Fibroblast of lung (primary cell): Measurements from ENCODE around the gene NDC80. TPM values are rescaled to one million over a fixed set of nuclear protein-coding genes. Genes with fewer than 3 reads are reported as not detected.

Experiments used
- DNase-seq, 2 donors: peaks; one replicate each; pipeline versions ENCODE4 v3.0.0 to v3.0.0-alpha.2; 2010; ENCODE audit warnings: low read depth in 2 of 2
- H2AFZ ChIP-seq: 2 replicates; pipeline ENCODE4 v1.5.1; 2012; ENCODE audit warnings: low read length, control low read depth, inconsistent platforms
- H3K27ac ChIP-seq: 2 replicates; pipeline ENCODE4 v1.5.1; 2011; ENCODE audit warnings: low read length, control low read depth; ENCODE audit not compliant: insufficient read depth
- H3K27me3 ChIP-seq: 2 replicates; pipeline ENCODE4 v1.5.1; 2011; ENCODE audit warnings: mild to moderate bottlenecking, low read length; ENCODE audit not compliant: control insufficient read depth, insufficient read depth
- H3K36me3 ChIP-seq: 2 replicates; pipeline ENCODE4 v1.5.1; 2011; ENCODE audit warnings: low read length; ENCODE audit not compliant: control insufficient read depth, insufficient read depth
- H3K4me1 ChIP-seq: 2 replicates; pipeline ENCODE4 v1.5.1; 2011; ENCODE audit warnings: low read length; ENCODE audit not compliant: control insufficient read depth, insufficient read depth; ENCODE audit errors: extremely low read depth
- H3K4me2 ChIP-seq: 2 replicates; pipeline ENCODE4 v1.5.1; 2011; ENCODE audit warnings: low read length, control low read depth; ENCODE audit not compliant: insufficient read depth; ENCODE audit errors: extremely low read depth
- H3K4me3 ChIP-seq, 4 experiments: fragments of 200-600 bp in 1 of 4; sonication (generic) in 1 of 4; replicated peaks in 1 of 4; 2 replicates each; pipeline ENCODE4 v1.5.1; 2011 to 2016; ENCODE audit warnings: low read length in 4 of 4, low read depth in 3 of 4, mild to moderate bottlenecking in 3 of 4, control low read depth in 2 of 4, inconsistent platforms in 1 of 4, mixed read lengths in 1 of 4; ENCODE audit not compliant: insufficient read depth in 1 of 4; ENCODE audit errors: control extremely low read depth in 1 of 4
- H3K79me2 ChIP-seq: 2 replicates; pipeline ENCODE4 v1.5.1; 2012; ENCODE audit warnings: mild to moderate bottlenecking, low read length, inconsistent platforms; ENCODE audit not compliant: control insufficient read depth, insufficient read depth
- H3K9ac ChIP-seq: 2 replicates; pipeline ENCODE4 v1.5.1; 2011; ENCODE audit warnings: mild to moderate bottlenecking, low read length, control low read depth; ENCODE audit not compliant: insufficient read depth
- H3K9me3 ChIP-seq: 2 replicates; pipeline ENCODE4 v1.5.1; 2012; ENCODE audit warnings: low read depth, low read length; ENCODE audit not compliant: control insufficient read depth, insufficient read depth
- H4K20me1 ChIP-seq: 2 replicates; pipeline ENCODE4 v1.5.1; 2011; ENCODE audit warnings: low read length; ENCODE audit not compliant: control insufficient read depth, insufficient read depth; ENCODE audit errors: extremely low read depth
- EZH2 ChIP-seq: IDR thresholded peaks from 2 replicates; pipeline ENCODE4 v1.5.1; 2012; ENCODE audit warnings: low read length, control low read depth, mild to moderate bottlenecking; ENCODE audit errors: missing control alignments
- polyA plus RNA-seq, 2 donors: library from polyadenylated mRNA; depleted of rRNA in 1 of 2; stranded (reverse) in 1 of 2; unstranded in 1 of 2; fragments of >200 nt; gene quantifications; 2 replicates each; pipeline ENCODE4 v1.2.1, GENCODE V29; 2011 to 2012; ENCODE audit warnings: missing spikeins in 1 of 2
- total RNA-seq: library from RNA; depleted of rRNA; stranded (reverse); fragments of >200 nt; gene quantifications from 2 replicates; pipeline ENCODE4 v1.2.1, GENCODE V29; 2014
- TF ChIP-seq, protein P1 (sequence below), 2 donors: IDR thresholded peaks in 1 of 2; conservative IDR thresholded peaks in 1 of 2; 1 replicate in 1 of 2; 2 replicates in 1 of 2; pipeline ENCODE4 v1.5.1; 2011 to 2012; ENCODE audit warnings: low read length in 2 of 2, control low read depth in 1 of 2, inconsistent platforms in 1 of 2, low read depth in 1 of 2, mild to moderate bottlenecking in 1 of 2

Gene NDC80
- total and polyA plus RNA-seq, 2 donors (not counting 1 experiment from before 2014, with no cell fraction given): 8.3 to 9.7 TPM

DNA sequence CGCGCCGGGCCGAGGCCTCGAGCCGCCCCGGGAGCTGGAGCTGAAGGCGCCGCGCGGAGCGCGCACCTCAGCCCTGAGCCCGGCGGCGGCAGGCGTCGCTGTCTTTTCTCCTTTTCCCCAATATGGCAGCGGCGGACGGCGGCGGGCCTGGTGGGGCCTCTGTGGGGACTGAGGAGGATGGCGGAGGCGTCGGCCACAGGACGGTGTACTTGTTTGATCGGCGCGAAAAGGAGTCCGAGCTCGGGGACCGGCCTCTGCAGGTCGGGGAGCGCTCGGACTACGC is 84.5 kb downstream of the NDC80 start:
- Histone ChIP-seq H3K9ac (peak overlapping the region; percentile 94), H3K79me2 (peaks cover 48% of the 10 kb centered on the region)

DNA sequence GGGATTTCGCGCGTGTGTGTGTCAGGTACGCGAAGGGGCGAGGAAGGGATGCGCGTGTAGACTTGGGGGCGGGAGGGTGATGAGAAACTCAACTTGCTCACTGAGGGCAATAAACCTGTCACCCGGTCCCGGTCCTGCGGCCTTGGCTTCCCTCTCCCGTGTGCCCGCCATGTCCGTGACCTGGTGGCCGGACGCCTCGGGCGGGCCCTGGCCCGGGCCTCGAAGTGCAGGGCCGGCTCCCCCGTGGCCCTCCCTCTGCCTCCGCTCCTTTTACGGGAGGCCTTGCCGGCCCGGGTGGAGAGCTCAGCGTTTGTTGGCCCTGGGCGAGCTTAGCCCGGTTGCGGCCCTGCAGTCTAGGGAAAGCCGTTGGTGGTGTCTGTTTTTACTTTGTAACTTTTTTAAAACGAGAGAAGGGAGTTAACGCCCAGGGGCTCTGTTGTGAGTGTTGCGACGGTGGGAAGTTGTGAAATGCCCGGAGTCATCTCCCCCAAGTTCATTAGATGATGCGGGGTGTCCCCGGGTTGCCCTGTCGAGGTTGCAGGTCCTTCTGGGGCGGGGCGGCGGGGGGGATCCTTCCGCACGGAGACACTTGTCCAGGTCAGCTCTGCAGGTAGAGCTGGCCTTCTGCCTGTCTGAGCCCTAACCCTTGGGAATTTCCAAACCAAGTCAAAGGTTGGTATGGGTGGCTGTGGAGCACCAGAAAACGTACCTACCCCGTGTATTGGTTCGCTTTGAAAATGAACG is 85.1 kb downstream of the NDC80 start:
- Histone ChIP-seq H3K4me2 (peak overlapping the region; percentile 54), H4K20me1 (no peaks in the 10 kb centered on the region), H3K4me1 (peaks cover 4% of the 10 kb centered on the region), H3K36me3 (no peaks in the 10 kb centered on the region), H3K27ac (peak overlapping the region; percentile 93), H3K4me3 (peak overlapping the region; percentile 59 to 86 (median 78)), H3K27me3 (no peaks in the 10 kb centered on the region), H3K9me3 (no peaks in the 10 kb centered on the region), H3K9ac (peak overlapping the region; percentile 94), H2AFZ (peak overlapping the region; percentile 7), H3K79me2 (peaks cover 52% of the 10 kb centered on the region)
- TF ChIP-seq, protein P1, sequence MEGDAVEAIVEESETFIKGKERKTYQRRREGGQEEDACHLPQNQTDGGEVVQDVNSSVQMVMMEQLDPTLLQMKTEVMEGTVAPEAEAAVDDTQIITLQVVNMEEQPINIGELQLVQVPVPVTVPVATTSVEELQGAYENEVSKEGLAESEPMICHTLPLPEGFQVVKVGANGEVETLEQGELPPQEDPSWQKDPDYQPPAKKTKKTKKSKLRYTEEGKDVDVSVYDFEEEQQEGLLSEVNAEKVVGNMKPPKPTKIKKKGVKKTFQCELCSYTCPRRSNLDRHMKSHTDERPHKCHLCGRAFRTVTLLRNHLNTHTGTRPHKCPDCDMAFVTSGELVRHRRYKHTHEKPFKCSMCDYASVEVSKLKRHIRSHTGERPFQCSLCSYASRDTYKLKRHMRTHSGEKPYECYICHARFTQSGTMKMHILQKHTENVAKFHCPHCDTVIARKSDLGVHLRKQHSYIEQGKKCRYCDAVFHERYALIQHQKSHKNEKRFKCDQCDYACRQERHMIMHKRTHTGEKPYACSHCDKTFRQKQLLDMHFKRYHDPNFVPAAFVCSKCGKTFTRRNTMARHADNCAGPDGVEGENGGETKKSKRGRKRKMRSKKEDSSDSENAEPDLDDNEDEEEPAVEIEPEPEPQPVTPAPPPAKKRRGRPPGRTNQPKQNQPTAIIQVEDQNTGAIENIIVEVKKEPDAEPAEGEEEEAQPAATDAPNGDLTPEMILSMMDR (conservative IDR thresholded peaks at IDR 0.05 in 1 of 2, IDR thresholded peaks at IDR 0.05 in 1 of 2; ENCODE audit: low read depth in 1 of 2, low read length in 2 of 2): no peak
- no peak for TF ChIP-seq EZH2
- DNase-seq: peak; percentile 44 to 53

More for the DNA sequence above, 84.5 kb downstream of the NDC80 start:
- H3K4me3 ChIP-seq: peak overlapping the region; percentile 59 to 86 (median 78)
- peaks cover 4% of the 10 kb centered on the region for H3K4me1 ChIP-seq
- peak overlapping the region; percentile 93 for H3K27ac ChIP-seq
- H3K27me3 ChIP-seq: no peaks in the 10 kb centered on the region
- TF ChIP-seq EZH2: no peak
- TF ChIP-seq, protein P1 (conservative IDR thresholded peaks at IDR 0.05 in 1 of 2, IDR thresholded peaks at IDR 0.05 in 1 of 2; ENCODE audit: low read depth in 1 of 2, low read length in 2 of 2): no peak
- H2AFZ ChIP-seq: peak overlapping the region; percentile 7
- DNase-seq: peak in 1 of 2 donors; percentile 42
- H3K9me3 ChIP-seq: no peaks in the 10 kb centered on the region
- no peaks in the 10 kb centered on the region for H4K20me1 ChIP-seq
- H3K36me3 ChIP-seq: no peaks in the 10 kb centered on the region
- peak overlapping the region; percentile 54 for H3K4me2 ChIP-seq

DNA sequence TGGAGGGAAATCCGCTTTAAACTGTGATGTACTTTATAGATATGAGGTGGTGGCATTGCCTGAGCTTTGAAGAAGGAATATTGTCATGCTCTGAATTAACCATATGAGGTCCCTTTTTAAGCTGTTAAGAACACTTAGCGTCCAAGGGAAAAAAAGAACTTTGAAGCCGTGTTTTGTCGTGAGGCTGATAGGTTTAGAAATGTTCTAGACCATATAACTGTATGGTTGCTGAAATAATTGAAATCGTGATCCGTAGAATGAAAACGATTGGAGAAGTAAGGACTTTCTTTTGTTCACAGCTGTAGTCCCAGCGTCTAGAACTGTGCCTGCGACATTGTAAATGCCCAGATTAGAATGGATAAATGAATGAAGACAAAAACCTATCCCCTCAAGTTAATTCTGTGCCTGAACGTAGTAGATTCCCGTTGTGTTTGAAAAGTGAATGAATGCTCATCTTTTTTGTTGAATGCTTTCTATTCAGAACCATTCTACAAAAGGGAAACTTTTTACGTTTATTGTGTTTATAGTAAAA is 85.7 kb downstream of the NDC80 start:
- Histone ChIP-seq H4K20me1 (no peaks in the 10 kb centered on the region), H3K4me1 (peaks cover 4% of the 10 kb centered on the region), H3K79me2 (peaks cover 55% of the 10 kb centered on the region), H3K9me3 (no peaks in the 10 kb centered on the region), H3K36me3 (no peaks in the 10 kb centered on the region), H3K4me3 (peak overlapping the region; percentile 59 to 86 (median 78)), H3K27me3 (no peaks in the 10 kb centered on the region), H3K9ac (peak overlapping the region; percentile 94), H3K4me2 (peak overlapping the region; percentile 46), H3K27ac (peak overlapping the region; percentile 93), H2AFZ (no peak overlapping the region)
- no peak for TF ChIP-seq EZH2
- TF ChIP-seq, protein P1 (conservative IDR thresholded peaks at IDR 0.05 in 1 of 2, IDR thresholded peaks at IDR 0.05 in 1 of 2; ENCODE audit: low read depth in 1 of 2, low read length in 2 of 2): no peak
- DNase-seq: peak in 1 of 2 donors; percentile 17
